MM.1S (cell line): Measurements from ENCODE around the gene VWA5B2.

Source experiments
- DNase-seq: peaks from one replicate; pipeline ENCODE4 v3.0.0-alpha.2; 2015
- H2AFZ ChIP-seq: fragments of 300-600 bp; sonication (generic); 2 replicates; pipeline ENCODE4 v1.6.0; 2016; ENCODE audit warnings: antibody characterized with exemption, low read length
- H3F3A ChIP-seq: fragments of 300-600 bp; sonication (generic); 2 replicates; pipeline ENCODE4 v1.6.1; 2016; ENCODE audit warnings: mild to moderate bottlenecking, antibody characterized with exemption, low read length, moderate library complexity, mixed read lengths; ENCODE audit not compliant: insufficient read depth
- H3K27ac ChIP-seq: fragments of 300-600 bp; sonication (generic); 2 replicates; pipeline ENCODE4 v1.5.1; 2016; ENCODE audit warnings: mild to moderate bottlenecking, low read length
- H3K27me3 ChIP-seq: fragments of 300-600 bp; sonication (generic); replicated peaks from 2 replicates; pipeline ENCODE4 v1.6.0; 2016; ENCODE audit warnings: low read length; ENCODE audit not compliant: insufficient read depth
- H3K36me3 ChIP-seq: fragments of 300-600 bp; sonication (generic); replicated peaks from 2 replicates; pipeline ENCODE4 v1.6.1; 2016; ENCODE audit warnings: mild to moderate bottlenecking, low read length, mixed read lengths; ENCODE audit not compliant: insufficient read depth
- H3K4me1 ChIP-seq: fragments of 300-600 bp; sonication (generic); 2 replicates; pipeline ENCODE4 v1.6.1; 2016; ENCODE audit warnings: low read length, mixed read lengths
- H3K4me2 ChIP-seq: fragments of 300-600 bp; sonication (generic); 2 replicates; pipeline ENCODE4 v1.6.0; 2016; ENCODE audit warnings: low read depth, low read length
- H3K4me3 ChIP-seq: fragments of 300-600 bp; sonication (generic); 2 replicates; pipeline ENCODE4 v1.5.1; 2016; ENCODE audit warnings: low read length, mixed read lengths
- H3K79me2 ChIP-seq: fragments of 300-600 bp; sonication (generic); 2 replicates; pipeline ENCODE4 v1.6.1; 2016; ENCODE audit warnings: mixed run types, low read length, mixed read lengths
- H3K9ac ChIP-seq: fragments of 300-600 bp; sonication (generic); 2 replicates; pipeline ENCODE4 v1.6.1; 2016; ENCODE audit warnings: low read length, mixed read lengths
- H3K9me2 ChIP-seq: fragments of 300-600 bp; sonication (generic); replicated peaks from 2 replicates; pipeline ENCODE4 v1.6.1; 2016; ENCODE audit warnings: mild to moderate bottlenecking, low read length, mixed read lengths; ENCODE audit not compliant: insufficient read depth
- H3K9me3 ChIP-seq: fragments of 300-600 bp; sonication (generic); replicated peaks from 2 replicates; pipeline ENCODE4 v1.6.1; 2016; ENCODE audit warnings: mild to moderate bottlenecking, low read length, mixed read lengths; ENCODE audit not compliant: insufficient read depth
- H4K20me1 ChIP-seq: fragments of 300-600 bp; sonication (generic); 2 replicates; pipeline ENCODE4 v1.6.1; 2016; ENCODE audit warnings: mild to moderate bottlenecking, low read length, moderate library complexity, mixed read lengths; ENCODE audit not compliant: insufficient read depth
- CTCF ChIP-seq: fragments of 300-600 bp; sonication (generic); IDR thresholded peaks from 2 replicates; pipeline ENCODE4 v1.5.1; 2016; ENCODE audit warnings: antibody characterized with exemption, low read length, mixed read lengths
- EZH2 ChIP-seq: fragments of 300-600 bp; sonication (generic); optimal IDR thresholded peaks from 2 replicates; pipeline ENCODE3; 2017; ENCODE audit warnings: low read depth, mild to moderate bottlenecking, antibody characterized with exemption, low read length, mixed read lengths
- EZH2phosphoT487 ChIP-seq: fragments of 300-600 bp; sonication (generic); IDR thresholded peaks from 2 replicates; pipeline ENCODE4 v1.6.1; 2018; ENCODE audit warnings: antibody characterized with exemption, low read length

VWA5B2 gene

DNA sequence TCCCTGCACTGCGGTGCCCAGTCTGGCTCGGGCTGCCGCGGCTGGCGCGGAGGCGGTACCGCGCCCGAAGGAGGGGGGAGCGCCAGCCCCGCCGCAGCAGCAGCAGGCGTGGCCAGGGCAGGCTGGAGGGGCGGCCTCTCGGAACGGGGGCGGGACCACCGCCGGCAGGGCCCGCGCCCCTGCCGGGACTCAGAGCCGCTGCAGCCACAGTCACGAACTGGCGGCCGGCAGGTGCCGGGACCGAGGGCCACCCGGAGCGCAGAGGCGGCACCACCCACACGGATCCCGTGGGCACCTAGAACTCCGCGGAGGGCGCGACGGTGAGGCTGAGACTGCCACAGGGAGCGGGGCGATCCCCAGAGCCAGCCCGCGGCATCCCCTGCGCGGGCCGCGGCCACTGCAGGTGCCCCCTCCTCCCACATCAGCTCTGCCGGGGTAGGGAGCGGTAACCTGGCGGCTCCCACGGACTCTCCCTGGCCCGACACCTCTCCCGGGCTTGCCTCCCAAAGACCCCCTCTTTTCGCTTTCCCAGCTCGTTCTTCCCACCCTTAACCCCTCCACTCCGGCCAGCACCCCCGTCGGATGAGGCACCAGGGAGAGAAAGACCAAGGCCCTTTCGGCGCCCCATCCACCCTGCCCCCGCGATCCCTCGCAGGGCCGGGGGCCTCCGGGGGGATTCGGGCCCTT is at the start of gene VWA5B2:
Gene VWA5B2 (plus strand): TSS at position 192 of the 687 bp plus-strand sequence. CDS start 944 bp downstream, outside the sequence.
- peak within 1 kb of the TSS; percentile 75 for H3K4me3 ChIP-seq
- TF ChIP-seq CTCF (peak; percentile 31; the same call in 1 of the 2 replicates), EZH2phosphoT487 (no peak), EZH2 (no peak)
- no peaks in the 10 kb centered on the region for H3F3A ChIP-seq
- peak within 1 kb of the TSS; percentile 4; the same call in 1 of the 2 replicates for H3K9ac ChIP-seq
- no peak within 1 kb of the TSS for H3K27ac ChIP-seq
- no peaks in the 10 kb centered on the region for H4K20me1 ChIP-seq
- no peaks in the 10 kb centered on the region for H3K79me2 ChIP-seq
- H3K27me3 ChIP-seq, result peaks cover 70% of the 10 kb centered on the region
- peak; percentile 89 for DNase-seq
- no peaks in the 10 kb centered on the region for H3K9me2 ChIP-seq
- H3K36me3 ChIP-seq, result no peaks in the 10 kb centered on the region
- H3K9me3 ChIP-seq, result no peaks in the 10 kb centered on the region
- H3K4me2 ChIP-seq, result peak within 1 kb of the TSS; percentile 100
- no peaks in the 10 kb centered on the region for H3K4me1 ChIP-seq
- H2AFZ ChIP-seq, result peak within 1 kb of the TSS; percentile 67

DNA sequence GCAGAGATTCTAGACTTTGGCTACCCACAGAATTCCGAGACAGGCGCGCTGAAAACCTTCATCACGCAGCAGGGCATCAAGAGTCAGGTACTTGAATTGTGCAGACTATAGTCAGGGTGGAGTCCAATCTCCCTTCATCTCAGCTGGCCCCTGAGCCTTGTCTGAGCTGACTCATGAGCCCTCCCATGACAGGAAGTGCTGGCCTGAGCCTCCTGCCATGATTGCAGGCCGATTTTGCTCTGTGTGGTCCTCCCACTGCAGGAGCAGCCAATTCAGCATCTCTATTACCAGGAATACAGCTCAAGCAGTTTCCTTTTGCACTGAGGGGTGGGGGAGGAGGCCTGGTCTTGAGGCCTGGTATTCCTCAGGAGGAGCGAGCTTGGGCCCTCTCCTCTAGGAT is 49.2 kb upstream of the VWA5B2 start:
- no peak for DNase-seq
- no peak overlapping the region for H3K4me2 ChIP-seq
- H2AFZ ChIP-seq, result no peak overlapping the region
- no peak for TF ChIP-seq CTCF
- TF ChIP-seq EZH2, result no peak
- TF ChIP-seq EZH2phosphoT487, result no peak
- no peaks in the 10 kb centered on the region for H3K9me2 ChIP-seq
- no peaks in the 10 kb centered on the region; the same call in 1 of the 2 replicates for H3K36me3 ChIP-seq
- H4K20me1 ChIP-seq, result no peaks in the 10 kb centered on the region
- peaks cover 35% of the 10 kb centered on the region for H3K79me2 ChIP-seq
- H3K4me1 ChIP-seq, result peaks cover 12% of the 10 kb centered on the region; the same call in 1 of the 2 replicates
- no peaks in the 10 kb centered on the region for H3F3A ChIP-seq
- no peak overlapping the region for H3K27ac ChIP-seq
- no peak overlapping the region for H3K9ac ChIP-seq
- no peaks in the 10 kb centered on the region for H3K9me3 ChIP-seq
- no peaks in the 10 kb centered on the region for H3K27me3 ChIP-seq
- no peak overlapping the region for H3K4me3 ChIP-seq

- Histone ChIP-seq H3K79me2 (peaks cover 27% of the 10 kb centered on the region), H3K27ac (no peak overlapping the region), H3K4me3 (no peak overlapping the region), H3K4me2 (no peak overlapping the region), H3K27me3 (no peaks in the 10 kb centered on the region), H3K36me3 (no peaks in the 10 kb centered on the region; the same call in 1 of the 2 replicates), H3K9me3 (no peaks in the 10 kb centered on the region), H3K9me2 (no peaks in the 10 kb centered on the region), H2AFZ (no peak overlapping the region), H3K9ac (no peak overlapping the region), H4K20me1 (no peaks in the 10 kb centered on the region), H3K4me1 (peaks cover 2% of the 10 kb centered on the region; the same call in 1 of the 2 replicates), H3F3A (no peaks in the 10 kb centered on the region)
- TF ChIP-seq EZH2phosphoT487 (no peak), EZH2 (no peak), CTCF (no peak)
- no peak for DNase-seq
Observed at GRCh38 chr3:184181596-184181995, 47.8 kb upstream of the VWA5B2 start.
